Motor neuron (in vitro differentiated cells): ENCODE data around the gene DOCK10. TPM values are rescaled to one million over a fixed set of nuclear protein-coding genes. Genes with fewer than 3 reads are reported as not detected.
A peak's percentile ranks its signal among the peaks of the same experiment; 100 is the strongest.

Source experiments
- ATAC-seq, 8 experiments: fragments of 200-7000 bp; cut with Tn5 transposase; replicated peaks in 6 of 8; 2 replicates each; pipeline ENCODE4 v1.8.0; 2021; ENCODE audit warnings: mild to moderate bottlenecking in 8 of 8, moderate library complexity in 8 of 8
- H3K27ac ChIP-seq, 2 donors: fragments of 250-450 bp; sonication (Bioruptor Pico); 2 replicates each; pipeline ENCODE4 v1.9.0; 2021; ENCODE audit warnings: antibody characterized with exemption in 2 of 2, mild to moderate bottlenecking in 2 of 2, moderate library complexity in 1 of 2
- H3K4me1 ChIP-seq, 2 donors: fragments of 250-450 bp; sonication (Bioruptor Pico); replicated peaks in 1 of 2; 2 replicates each; pipeline ENCODE4 v1.6.1; 2021; ENCODE audit warnings: antibody characterized with exemption in 2 of 2, mild to moderate bottlenecking in 2 of 2, moderate library complexity in 1 of 2
- H3K4me3 ChIP-seq, 5 donors: fragments of 250-450 bp; sonication (Bioruptor Pico); 2 replicates each; pipeline ENCODE4 v1.9.0; 2021; ENCODE audit warnings: antibody characterized with exemption in 5 of 5, mild to moderate bottlenecking in 5 of 5, moderate library complexity in 4 of 5
- WGBS, 10 experiments: fragments of 450-650 bp; shearing (Covaris generic); methylation state at CpG; one replicate each; pipeline ENCODE4 v1.0.0; 2022; 5-methylcytosine and 5-hydroxymethylcytosine counted together
- in situ Hi-C, 9 experiments: fragments of 400-800 bp; cut with MboI; loops; one replicate each; pipeline ENCODE4 v1.15.0; 2021; ENCODE audit warnings: low sequenced_read_pairs in 9 of 9, low pct_unique_long_range_greater_than_20kb in 2 of 9; ENCODE audit not compliant: unreplicated experiment in 9 of 9
- total RNA-seq, 8 experiments: library from RNA; unstranded; fragments of 300-600 nt; gene quantifications; 2 replicates each; pipeline versions ENCODE4 v1.2.3 to v1.2.4, GENCODE V29; 2022

Gene DOCK10
- total RNA-seq, 8 experiments from 2014 or later: 1.7 to 151 (median 5.2) TPM

GRCh38 chr2:224850081-224850480 lies 192.2 kb downstream of the DOCK10 start:
- in situ Hi-C loops: no loop called here
- Histone ChIP-seq H3K4me3 (no peak overlapping the region), H3K27ac (no peak overlapping the region), H3K4me1 (no peaks in the 10 kb centered on the region)
- 90 to 100% (median 100%) methylated on average over 1 of the region's 1 CpG; no CpG with 5 or more reads in 3 of the 10 experiments for WGBS, 10 experiments
- no peak for ATAC-seq

GRCh38 chr2:224849264-224849663 lies 193.0 kb downstream of the DOCK10 start:
- Histone ChIP-seq H3K4me3 (no peak overlapping the region), H3K4me1 (no peaks in the 10 kb centered on the region), H3K27ac (no peak overlapping the region)
- in situ Hi-C loops: no loop called here
- WGBS, 10 experiments: 58 to 100% (median 86%) methylated on average over 2 to 6 of the region's 6 CpGs; no CpG with 5 or more reads in 4 of the 10 experiments
- no peak for ATAC-seq

DNA sequence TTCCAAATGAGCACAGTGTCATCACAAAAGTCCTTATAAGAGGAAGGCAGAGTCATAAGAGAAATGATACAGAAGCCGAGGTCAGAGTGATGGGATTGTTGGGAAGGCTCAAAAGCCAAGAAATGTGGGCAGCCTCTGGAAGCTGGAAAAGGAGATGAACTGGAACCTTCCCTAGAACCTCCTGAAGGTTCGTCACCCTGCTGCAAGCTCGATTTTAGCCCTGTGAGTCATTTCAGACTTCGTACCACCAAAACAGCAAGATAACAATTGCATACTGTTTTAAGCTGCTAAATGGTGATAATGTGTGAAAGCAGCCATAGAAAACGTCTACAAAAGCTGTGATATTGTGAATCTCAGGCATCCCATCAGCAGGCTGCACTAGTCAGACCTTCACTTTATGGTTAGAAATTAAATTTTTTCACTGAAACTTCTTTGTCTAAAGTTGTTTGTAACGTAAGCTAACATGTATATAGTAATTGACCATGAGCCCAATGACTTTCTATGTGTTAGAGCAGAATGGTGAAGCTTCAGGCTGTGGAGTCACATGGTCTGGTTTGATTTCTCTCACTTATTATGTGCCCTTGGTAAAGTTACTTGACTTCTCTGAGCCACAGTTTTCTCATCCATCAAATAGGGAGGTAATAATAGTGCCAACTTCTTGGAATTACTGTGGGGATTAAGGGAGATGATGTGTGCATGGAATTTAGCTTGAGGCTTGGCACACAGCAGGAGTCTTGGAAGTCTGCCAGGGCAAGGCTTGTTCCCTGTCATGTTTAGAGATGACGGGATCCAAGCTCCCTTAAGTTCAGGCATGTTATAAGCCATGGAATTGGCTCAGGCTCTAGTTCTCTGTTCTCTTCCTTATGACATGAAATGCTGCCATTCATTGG lies 194.1 kb downstream of the DOCK10 start:
- WGBS, 10 experiments: 76 to 91% (median 85%) methylated on average over 1 to 7 of the region's 7 CpGs; no CpG with 5 or more reads in 1 of the 10 experiments
- in situ Hi-C loops: no loop called here

GRCh38 chr2:224847381-224847780 lies 194.9 kb downstream of the DOCK10 start:
- WGBS, 10 experiments: 80 to 100% (median 89%) methylated on average over 1 to 2 of the region's 2 CpGs; no CpG with 5 or more reads in 3 of the 10 experiments
- H3K27ac ChIP-seq: no peak overlapping the region
- H3K4me3 ChIP-seq: no peak overlapping the region
- ATAC-seq: peak in 1 of 8 experiments; percentile 8
- no peaks in the 10 kb centered on the region for H3K4me1 ChIP-seq
- in situ Hi-C loops: no loop called here

More for the DNA sequence above, 194.1 kb downstream of the DOCK10 start:
- Histone ChIP-seq H3K4me3 (no peak overlapping the region), H3K27ac (no peak overlapping the region), H3K4me1 (no peaks in the 10 kb centered on the region)
- ATAC-seq: peak in 3 of 8 experiments; percentile 28 to 88 (median 68)

DNA sequence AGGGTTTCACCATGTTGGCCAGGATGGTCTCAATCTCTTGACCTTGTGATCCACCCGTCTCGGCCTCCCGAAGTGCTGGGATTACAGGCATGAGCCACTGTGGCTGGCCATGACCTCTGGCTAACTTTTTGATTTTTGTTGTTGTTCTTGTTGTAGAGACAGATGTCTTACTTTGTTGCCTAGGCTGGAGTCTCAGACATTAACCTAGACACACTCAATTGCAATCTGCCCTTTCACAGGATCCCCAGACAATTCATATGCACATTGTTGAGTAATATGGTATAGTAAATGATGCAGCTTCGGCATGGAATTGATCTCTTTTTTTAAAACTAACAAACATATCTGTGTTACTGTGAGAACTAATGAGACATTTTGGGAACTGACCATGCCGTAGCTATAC lies 195.6 kb downstream of the DOCK10 start:
- Histone ChIP-seq H3K4me3 (no peak overlapping the region), H3K4me1 (no peaks in the 10 kb centered on the region), H3K27ac (no peak overlapping the region)
- in situ Hi-C loops: no loop called here
- no peak for ATAC-seq
- WGBS, 10 experiments: 40 to 100% (median 100%) methylated on average over 1 to 5 of the region's 5 CpGs; no CpG with 5 or more reads in 2 of the 10 experiments

DNA sequence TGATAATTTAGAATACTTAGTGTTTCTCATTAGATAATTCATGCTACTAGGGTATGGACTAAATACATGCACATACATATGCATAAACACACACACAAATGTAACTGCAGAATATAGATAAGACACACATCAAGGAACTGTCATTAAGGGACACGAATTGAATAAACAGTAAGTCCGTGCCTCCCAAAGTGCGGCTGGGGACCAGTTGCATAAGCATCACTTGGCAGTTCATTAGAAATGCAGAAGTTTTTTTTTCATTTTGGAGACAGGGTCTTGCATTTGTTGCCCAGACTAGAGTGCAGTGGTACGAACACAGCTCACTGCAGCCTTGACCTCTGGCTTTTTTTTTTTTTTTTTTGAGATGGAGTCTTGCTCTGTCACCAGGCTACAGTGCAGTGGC lies 196.1 kb downstream of the DOCK10 start:
- Histone ChIP-seq H3K4me3 (no peak overlapping the region), H3K4me1 (no peaks in the 10 kb centered on the region), H3K27ac (no peak overlapping the region)
- peak in 3 of 8 experiments; percentile 40 to 46 (median 42) for ATAC-seq
- WGBS, 10 experiments: 76 to 100% (median 91%) methylated on average over 1 to 4 of the region's 4 CpGs; no CpG with 5 or more reads in 4 of the 10 experiments
- in situ Hi-C loops: no loop called here

DNA sequence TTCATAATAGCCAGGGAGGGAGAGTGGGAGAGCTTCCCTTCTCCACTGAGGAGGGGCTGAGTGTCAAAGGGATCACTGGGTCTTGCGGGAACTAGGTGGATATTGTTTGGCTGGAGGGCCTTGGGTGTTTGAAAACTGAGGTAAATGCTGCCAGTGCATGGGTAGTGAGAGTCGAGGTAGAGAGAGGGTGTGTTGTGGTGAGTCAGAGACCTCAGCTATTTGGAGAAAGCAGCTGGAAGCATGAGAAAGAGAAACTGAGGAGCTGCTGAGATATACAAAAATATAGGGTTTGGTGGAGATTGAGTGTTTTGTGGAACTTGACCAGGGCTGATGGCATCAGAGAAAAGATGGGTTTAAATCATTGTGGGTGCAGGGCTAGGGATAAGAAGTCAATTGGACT lies 199.1 kb downstream of the DOCK10 start:
- WGBS, 10 experiments: 43 to 100% (median 77%) methylated on average over 1 to 2 of the region's 2 CpGs; no CpG with 5 or more reads in 4 of the 10 experiments
- H3K4me1 ChIP-seq: no peaks in the 10 kb centered on the region
- H3K4me3 ChIP-seq: no peak overlapping the region
- in situ Hi-C loops: no loop called here
- no peak overlapping the region for H3K27ac ChIP-seq
- no peak for ATAC-seq

- H3K27ac ChIP-seq: no peak overlapping the region
- in situ Hi-C loops: no loop called here
Measured at GRCh38 chr2:224841910-224842309, 200.4 kb downstream of the DOCK10 start.

GRCh38 chr2:224838335-224838734 lies 203.9 kb downstream of the DOCK10 start:
- in situ Hi-C loops: no loop called here
- Histone ChIP-seq H3K4me3 (no peak overlapping the region), H3K4me1 (no peaks in the 10 kb centered on the region), H3K27ac (no peak overlapping the region)
- ATAC-seq: peak in 1 of 8 experiments; percentile 31

More at GRCh38 chr2:224841910-224842309, 200.4 kb downstream of the DOCK10 start:
- ATAC-seq: no peak
- WGBS, 10 experiments: 0 to 100% (median 72%) methylated on average over 1 to 4 of the region's 4 CpGs
- Histone ChIP-seq H3K4me1 (no peaks in the 10 kb centered on the region), H3K4me3 (no peak overlapping the region)

DNA sequence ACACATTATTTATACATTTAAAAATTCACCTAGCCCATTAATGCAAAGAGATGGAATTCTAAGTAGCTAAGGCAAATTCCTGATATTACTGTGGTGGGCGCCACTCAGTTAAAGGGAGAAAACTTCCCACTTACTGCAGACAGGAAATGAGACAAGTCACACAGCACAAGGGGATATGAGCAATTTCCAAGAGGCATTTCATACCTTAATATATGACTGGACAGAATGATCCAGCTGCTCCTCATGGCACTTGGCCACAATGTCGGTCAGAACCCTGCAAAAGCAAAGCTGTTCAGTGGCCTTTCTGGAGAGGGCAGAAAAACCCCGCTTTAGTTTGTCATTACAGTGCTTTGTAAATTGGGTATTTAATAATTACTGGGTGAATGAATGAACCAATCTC lies 204.7 kb downstream of the DOCK10 start:
- in situ Hi-C loops: no loop called here
- 3 to 100% (median 87%) methylated on average over 1 to 3 of the region's 3 CpGs for WGBS, 10 experiments
- H3K4me3 ChIP-seq: no peak overlapping the region
- ATAC-seq: no peak
- H3K27ac ChIP-seq: no peak overlapping the region
- H3K4me1 ChIP-seq: no peaks in the 10 kb centered on the region

GRCh38 chr2:224837066-224837465 lies 205.2 kb downstream of the DOCK10 start:
- no peak overlapping the region for H3K4me3 ChIP-seq
- WGBS, 10 experiments: 83 to 100% (median 95%) methylated on average over 1 to 2 of the region's 2 CpGs; no CpG with 5 or more reads in 2 of the 10 experiments
- ATAC-seq: no peak
- no peak overlapping the region for H3K27ac ChIP-seq
- in situ Hi-C loops: no loop called here
- H3K4me1 ChIP-seq: no peaks in the 10 kb centered on the region

- no peak for ATAC-seq
- Histone ChIP-seq H3K4me1 (no peaks in the 10 kb centered on the region), H3K27ac (no peak overlapping the region), H3K4me3 (no peak overlapping the region)
- in situ Hi-C loops: no loop called here
Measured at GRCh38 chr2:224836263-224836662, 206.0 kb downstream of the DOCK10 start.

- WGBS, 10 experiments: 72 to 94% (median 80%) methylated on average over 1 to 6 of the region's 6 CpGs
Measured at GRCh38 chr2:224835405-224835804, 206.9 kb downstream of the DOCK10 start.

DNA sequence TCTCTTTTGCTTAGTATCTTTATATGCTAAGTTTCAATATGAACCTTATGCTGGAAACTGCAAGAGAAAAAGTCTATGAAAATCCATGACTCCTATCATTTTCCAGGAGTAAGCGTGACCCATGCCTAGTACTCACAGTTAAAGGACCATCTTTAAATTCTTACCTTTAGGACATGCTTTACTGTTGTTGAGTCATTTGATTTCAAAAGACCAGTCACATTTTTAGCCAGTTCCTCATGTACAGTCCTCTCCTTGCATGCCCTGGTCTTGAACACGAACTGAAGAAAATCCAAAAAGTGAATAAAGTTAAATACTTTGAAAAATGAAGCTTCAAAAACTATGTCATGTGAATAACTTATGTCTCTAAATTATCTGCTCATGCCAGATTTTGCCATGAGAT lies 208.3 kb downstream of the DOCK10 start:
- WGBS, 10 experiments: 60 to 100% (median 94%) methylated on average over 1 to 2 of the region's 2 CpGs
- in situ Hi-C loops: no loop called here
- H3K4me1 ChIP-seq: no peaks in the 10 kb centered on the region
- no peak overlapping the region for H3K27ac ChIP-seq
- H3K4me3 ChIP-seq: no peak overlapping the region
- ATAC-seq: no peak

More at GRCh38 chr2:224835405-224835804, 206.9 kb downstream of the DOCK10 start:
- Histone ChIP-seq H3K4me3 (no peak overlapping the region), H3K4me1 (no peaks in the 10 kb centered on the region), H3K27ac (no peak overlapping the region)
- ATAC-seq: no peak
- in situ Hi-C loops: no loop called here
